ENCODE data around the gene IL17RC. TPM values are rescaled to one million over a fixed set of nuclear protein-coding genes. Genes with fewer than 3 reads are reported as not detected.

Gene IL17RC
- total RNA-seq, 4 donors from 2014 or later, result 26.3 to 99.3 (median 82.1) TPM

DNA sequence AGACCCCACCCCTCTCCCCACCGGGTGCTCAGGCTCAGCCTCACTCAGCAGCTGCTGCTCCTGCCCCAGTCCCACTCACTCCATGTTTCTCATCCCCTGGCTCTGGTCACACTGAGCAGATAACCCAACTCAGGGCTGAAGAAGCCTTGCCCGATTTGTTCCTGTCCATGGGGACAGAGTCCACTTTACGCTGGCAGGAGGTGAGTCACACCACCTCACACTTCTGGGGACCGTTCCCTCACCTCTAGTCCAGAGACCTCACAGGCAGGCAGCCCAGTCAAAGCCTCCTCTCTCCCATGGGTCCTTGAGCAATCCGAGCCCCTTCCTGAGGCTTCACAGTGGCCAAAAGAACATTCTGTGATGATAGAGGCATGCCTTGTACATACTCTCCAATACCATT, 38.2 kb upstream of the IL17RC start:
- TF ChIP-seq, protein P1, sequence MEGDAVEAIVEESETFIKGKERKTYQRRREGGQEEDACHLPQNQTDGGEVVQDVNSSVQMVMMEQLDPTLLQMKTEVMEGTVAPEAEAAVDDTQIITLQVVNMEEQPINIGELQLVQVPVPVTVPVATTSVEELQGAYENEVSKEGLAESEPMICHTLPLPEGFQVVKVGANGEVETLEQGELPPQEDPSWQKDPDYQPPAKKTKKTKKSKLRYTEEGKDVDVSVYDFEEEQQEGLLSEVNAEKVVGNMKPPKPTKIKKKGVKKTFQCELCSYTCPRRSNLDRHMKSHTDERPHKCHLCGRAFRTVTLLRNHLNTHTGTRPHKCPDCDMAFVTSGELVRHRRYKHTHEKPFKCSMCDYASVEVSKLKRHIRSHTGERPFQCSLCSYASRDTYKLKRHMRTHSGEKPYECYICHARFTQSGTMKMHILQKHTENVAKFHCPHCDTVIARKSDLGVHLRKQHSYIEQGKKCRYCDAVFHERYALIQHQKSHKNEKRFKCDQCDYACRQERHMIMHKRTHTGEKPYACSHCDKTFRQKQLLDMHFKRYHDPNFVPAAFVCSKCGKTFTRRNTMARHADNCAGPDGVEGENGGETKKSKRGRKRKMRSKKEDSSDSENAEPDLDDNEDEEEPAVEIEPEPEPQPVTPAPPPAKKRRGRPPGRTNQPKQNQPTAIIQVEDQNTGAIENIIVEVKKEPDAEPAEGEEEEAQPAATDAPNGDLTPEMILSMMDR (IDR thresholded peaks at IDR 0.05; ENCODE audit: low read depth), result no peak

DNA sequence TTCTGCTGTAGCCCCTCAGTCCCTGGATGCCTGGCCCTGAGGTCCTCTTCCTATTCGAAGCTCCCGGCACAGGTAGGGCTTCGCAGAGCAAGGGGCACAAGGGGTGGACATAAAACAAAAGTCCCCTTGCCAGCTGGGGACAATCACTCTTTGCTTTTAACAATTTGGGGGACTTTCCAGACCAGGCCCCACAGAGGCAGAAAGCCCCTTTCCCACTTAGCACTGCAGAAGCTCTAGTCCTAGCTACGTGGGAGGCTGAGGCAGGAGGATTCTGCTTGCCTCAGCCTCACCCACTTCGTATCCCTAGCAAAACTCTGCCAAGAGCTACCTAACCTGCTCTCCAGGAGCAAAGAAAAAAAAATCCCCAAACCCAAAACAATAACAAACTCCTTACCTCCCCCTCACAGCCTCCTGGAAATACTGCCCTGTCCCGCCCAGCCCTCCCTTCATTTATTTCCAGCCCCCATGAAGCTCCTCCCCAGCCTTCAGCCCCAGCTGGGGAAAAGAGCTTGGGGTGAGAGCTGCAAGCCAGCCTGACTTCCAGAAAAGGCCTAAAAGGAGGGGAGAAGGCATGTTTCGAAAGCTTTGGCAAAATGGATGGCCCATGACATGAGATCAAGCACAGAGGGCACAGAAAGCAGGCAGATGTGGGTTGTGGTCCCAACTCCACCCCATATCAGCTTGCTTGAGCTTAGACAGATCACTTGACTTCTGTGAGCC, 36.9 kb upstream of the IL17RC start, which contains the start of gene CIDEC:
Gene CIDEC, minus strand, starts transcription at position 424 of the 720 bp plus-strand sequence. CDS start 1,767 bp downstream, outside the sequence.
- TF ChIP-seq, protein P1 (IDR thresholded peaks at IDR 0.05; ENCODE audit: low read depth), result no peak

DNA sequence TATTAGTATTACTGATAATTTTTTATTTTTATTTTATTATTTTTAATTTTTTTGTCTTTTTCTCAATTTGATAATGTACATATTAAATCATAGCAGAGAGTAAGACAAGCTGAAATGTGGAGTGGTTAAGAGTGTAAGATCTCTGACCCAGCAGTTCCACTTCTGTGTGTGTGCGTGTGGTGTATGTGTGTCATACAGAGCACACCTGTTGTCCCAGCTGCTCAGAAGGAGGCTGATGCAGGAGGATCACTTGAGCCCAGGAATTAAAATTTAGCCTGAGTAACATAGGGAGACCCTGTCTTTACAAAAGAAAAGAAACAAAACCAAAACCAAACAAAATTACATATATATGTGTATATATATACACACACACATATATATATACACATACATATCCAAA, 35.5 kb upstream of the IL17RC start:
- TF ChIP-seq, protein P1 (IDR thresholded peaks at IDR 0.05; ENCODE audit: low read depth), result no peak

DNA sequence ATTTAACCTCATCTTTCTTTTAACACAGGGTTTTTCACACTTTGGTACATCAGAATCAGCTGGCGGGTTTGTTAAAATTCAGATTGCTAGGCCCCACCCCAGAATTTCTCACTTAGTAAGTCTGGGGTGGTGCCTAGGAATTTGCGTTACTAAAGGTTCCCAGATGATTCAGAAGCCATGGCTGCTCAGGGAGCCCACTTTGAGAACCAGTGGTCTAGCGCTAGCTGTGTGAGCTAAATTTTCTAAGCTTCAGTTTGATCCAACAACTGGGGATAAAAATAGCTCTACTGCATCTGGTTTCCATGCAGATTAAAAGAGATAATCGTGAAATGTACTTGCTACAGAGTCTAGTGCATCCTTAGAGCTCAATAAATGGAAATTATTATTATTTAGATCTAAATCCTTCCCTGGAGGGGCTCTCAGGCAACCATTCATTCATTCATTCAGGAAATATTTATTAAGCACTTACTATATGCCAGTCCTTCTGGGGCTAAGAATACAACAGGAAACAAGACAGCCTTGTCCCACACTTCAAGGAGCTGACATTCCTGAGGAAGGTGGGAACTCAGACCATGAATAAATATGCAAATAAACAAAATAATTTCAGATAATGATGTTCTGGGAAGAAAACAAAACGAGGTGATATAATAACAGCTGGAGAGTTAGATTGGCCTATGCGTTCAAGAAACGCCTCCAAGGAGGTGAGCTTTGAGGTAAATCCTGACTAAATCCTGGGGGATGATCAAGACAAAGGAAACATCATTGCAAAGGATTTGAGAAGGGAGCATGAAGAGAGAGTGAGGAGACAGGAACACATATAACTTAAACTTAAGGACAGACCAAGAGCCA, 33.0 kb upstream of the IL17RC start:
- TF ChIP-seq, protein P1 (IDR thresholded peaks at IDR 0.05; ENCODE audit: low read depth), result no peak

DNA sequence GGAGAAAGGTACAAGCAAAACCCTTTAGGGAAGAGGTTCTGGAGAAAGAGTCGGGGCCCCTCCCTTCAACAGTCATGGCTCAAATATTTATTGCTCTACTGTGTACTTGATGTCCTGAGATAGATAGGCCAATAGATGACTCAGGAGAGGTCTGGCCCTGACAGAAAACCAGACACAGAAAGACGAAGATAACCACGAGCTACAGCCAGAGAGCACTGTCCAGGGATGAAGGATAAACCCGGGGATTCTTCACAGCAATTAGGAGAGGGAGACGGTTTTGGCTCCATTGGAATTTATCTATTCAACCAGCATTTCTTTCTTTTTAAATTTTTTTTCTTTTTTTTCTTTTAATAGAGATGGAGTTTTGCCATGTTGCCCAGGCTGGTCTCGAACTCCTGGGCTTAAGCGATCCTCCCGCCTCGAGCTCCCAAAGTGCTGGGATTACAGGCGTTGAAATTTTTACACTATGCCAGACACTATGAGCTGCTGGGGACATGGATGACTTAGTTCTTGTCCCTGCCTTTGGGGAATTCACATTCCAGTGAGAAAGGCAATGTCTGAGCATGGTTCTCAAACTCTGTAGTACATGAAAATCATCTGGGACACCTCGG, 32.2 kb upstream of the IL17RC start:
- TF ChIP-seq, protein P1 (IDR thresholded peaks at IDR 0.05; ENCODE audit: low read depth), result no peak

DNA sequence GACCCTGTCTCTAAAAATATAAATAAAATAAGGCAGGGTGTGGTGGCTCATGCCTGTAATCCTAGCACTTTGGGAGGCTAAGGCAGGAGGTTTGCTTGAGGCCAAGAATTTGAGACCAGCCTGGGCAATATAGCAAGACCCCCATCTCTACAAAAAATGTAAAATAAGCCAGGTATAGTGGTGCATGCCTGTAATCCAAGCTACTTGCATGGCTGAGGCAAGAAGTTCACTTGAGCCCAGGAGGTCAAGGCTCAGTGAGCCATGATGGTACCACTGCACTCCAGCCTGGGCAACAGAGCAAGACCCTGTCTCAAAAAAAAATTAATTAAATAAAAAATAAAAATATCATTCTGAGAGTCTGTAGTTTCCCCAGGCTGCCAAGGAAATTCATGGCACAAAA, 30.6 kb upstream of the IL17RC start:
- TF ChIP-seq, protein P1 (IDR thresholded peaks at IDR 0.05; ENCODE audit: low read depth), result no peak

DNA sequence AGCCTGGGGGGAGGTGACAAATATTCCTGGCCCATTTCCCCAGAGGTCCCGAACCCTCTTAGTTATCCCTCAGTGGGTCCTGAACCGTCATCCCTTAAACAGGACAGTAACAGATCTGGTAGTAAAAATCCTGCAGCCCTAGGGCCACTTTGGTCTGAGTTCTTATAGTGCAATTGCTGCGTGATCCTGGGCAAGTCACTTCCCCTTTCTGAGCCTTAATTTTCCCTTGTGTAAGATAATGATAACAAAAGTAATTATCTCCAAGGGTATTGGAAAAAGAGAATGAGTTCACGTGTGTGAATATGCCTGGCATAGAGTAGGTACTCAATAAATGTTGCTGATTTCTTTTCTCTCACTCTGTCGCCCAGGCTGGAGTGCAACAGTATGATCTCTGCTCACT, 29.4 kb upstream of the IL17RC start:
- TF ChIP-seq, protein P1 (IDR thresholded peaks at IDR 0.05; ENCODE audit: low read depth), result no peak

All from subcutaneous adipose tissue (tissue), 4 donors.